Measurements from ENCODE around the gene GABRR3.
"Not testable (repeated sequence)": the region's sequence is repeated elsewhere in the genome, so short reads cannot be mapped to it uniquely, and the experiment has no call there.

Gene GABRR3

DNA sequence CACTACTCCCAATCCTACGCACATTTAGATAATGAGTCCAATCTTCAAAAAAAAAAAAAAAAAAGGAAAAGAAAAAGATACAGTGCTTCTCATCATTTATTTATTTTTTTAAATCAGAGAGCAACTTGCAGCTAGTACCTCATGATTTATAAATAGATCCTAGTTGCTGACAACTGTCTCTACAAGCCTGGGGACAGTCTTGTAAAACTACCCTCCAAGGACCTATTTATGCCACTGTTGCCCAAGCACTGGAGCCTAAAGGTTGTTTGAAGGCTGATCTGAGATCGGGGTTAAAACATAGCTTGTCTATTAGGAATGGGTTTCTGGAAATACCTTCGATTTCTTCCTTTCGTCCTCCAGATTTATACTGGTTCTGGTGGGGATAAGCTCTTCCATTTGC, 14.7 kb downstream of the GABRR3 start:
- no peak overlapping the region for H3K27ac Mint-ChIP-seq
- H3K36me3 Mint-ChIP-seq (ENCODE audit: low read depth) = no peaks in the 10 kb centered on the region
- TF ChIP-seq, protein P1, sequence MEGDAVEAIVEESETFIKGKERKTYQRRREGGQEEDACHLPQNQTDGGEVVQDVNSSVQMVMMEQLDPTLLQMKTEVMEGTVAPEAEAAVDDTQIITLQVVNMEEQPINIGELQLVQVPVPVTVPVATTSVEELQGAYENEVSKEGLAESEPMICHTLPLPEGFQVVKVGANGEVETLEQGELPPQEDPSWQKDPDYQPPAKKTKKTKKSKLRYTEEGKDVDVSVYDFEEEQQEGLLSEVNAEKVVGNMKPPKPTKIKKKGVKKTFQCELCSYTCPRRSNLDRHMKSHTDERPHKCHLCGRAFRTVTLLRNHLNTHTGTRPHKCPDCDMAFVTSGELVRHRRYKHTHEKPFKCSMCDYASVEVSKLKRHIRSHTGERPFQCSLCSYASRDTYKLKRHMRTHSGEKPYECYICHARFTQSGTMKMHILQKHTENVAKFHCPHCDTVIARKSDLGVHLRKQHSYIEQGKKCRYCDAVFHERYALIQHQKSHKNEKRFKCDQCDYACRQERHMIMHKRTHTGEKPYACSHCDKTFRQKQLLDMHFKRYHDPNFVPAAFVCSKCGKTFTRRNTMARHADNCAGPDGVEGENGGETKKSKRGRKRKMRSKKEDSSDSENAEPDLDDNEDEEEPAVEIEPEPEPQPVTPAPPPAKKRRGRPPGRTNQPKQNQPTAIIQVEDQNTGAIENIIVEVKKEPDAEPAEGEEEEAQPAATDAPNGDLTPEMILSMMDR (IDR thresholded peaks at IDR 0.05) = no peak
- peaks cover 15% of the 10 kb centered on the region for H3K4me1 Mint-ChIP-seq
- no peaks in the 10 kb centered on the region for H3K9me3 Mint-ChIP-seq
- no peak for DNase-seq
- peaks cover 13% of the 10 kb centered on the region for H3K27me3 Mint-ChIP-seq (ENCODE audit: low read depth, poor library complexity)
- H3K4me3 Mint-ChIP-seq = no peak overlapping the region

DNA sequence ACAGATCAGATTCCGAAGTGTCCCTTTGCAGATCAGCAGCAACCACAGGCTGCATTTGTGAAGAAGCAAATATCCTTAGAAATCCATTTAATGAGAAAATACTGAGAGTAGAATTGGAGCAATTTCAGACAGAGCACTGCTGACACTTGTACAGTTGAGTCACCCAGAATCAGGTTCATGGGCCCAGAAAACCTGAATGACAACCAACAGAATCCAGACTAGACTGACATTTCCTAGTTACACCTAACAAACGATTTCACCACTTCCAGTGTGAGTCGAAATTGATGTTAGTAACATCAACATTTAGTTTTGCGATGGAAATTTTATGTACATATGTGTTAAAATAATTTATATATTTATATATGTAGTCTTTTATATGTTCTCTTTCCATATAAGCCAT, 16.8 kb downstream of the GABRR3 start:
- Mint-ChIP-seq H3K27me3 (ENCODE audit: low read depth, poor library complexity) (peaks cover 3% of the 10 kb centered on the region), H3K4me3 (no peak overlapping the region), H3K36me3 (ENCODE audit: low read depth) (no peaks in the 10 kb centered on the region), H3K9me3 (no peaks in the 10 kb centered on the region), H3K27ac (no peak overlapping the region), H3K4me1 (peaks cover 22% of the 10 kb centered on the region)
- no peak for DNase-seq
- TF ChIP-seq, protein P1 (IDR thresholded peaks at IDR 0.05) = no peak

DNA sequence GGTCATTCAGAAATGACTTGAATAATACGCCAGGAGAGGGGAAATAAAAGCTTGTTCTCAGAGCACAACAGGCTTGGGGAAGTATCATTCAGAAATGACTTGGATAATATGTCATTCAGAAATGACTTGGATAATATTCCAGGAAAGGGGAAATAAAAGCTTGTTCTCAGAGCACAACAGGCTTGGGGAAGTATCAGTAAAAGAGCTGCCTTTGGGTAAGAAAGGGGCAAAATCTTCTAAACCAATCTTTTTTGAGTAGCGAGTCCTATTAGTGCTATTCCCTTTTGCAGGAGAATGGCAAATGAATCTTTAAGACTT, 20.9 kb downstream of the GABRR3 start:
- Mint-ChIP-seq H3K4me3 (no peak overlapping the region), H3K27ac (no peak overlapping the region), H3K36me3 (ENCODE audit: low read depth) (no peaks in the 10 kb centered on the region), H3K9me3 (peaks cover 16% of the 10 kb centered on the region), H3K4me1 (peaks cover 14% of the 10 kb centered on the region), H3K27me3 (ENCODE audit: low read depth, poor library complexity) (no peaks in the 10 kb centered on the region)
- TF ChIP-seq, protein P1 (IDR thresholded peaks at IDR 0.05) = no peak
- DNase-seq = no peak

DNA sequence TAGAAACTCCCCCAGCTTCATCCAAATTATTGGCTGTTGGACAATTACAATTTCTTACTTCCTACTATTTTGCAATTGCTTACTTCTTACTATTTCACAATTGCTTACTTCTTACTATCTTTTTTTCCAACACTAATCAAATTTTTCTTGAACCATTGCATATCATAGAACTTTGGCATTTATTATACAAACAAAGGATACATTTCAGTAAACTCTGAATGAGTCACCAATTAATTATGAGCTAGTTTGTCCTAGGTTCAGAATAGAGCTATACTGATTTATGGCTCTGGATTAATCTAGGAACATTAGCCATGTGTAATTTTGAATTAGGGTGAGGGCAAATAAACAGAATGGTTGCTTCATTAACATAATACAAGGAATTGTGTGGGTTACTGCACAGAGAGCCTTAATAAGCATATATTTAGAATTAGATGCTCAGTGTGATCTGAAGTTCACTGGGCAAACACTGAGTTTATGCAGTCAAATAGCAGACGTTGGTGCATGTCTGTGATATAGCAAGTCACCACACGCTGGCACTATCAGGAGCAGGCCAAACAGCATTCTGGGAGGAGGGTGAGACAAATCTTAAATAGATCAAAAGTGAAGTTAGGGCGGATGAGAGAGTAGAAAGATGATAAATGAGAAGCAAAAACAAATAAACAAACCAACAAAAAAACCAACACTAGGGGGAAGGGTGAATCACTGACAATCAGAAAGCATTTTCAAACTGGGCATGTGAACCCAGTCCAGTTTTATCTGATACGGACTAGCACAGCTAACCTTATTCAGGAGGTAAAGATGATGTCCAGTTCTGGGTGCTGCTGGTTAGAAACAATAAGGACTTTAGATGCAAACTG, 21.5 kb downstream of the GABRR3 start:
- no peak overlapping the region for H3K27ac Mint-ChIP-seq
- no peak overlapping the region for H3K4me3 Mint-ChIP-seq
- H3K4me1 Mint-ChIP-seq = peaks cover 14% of the 10 kb centered on the region
- no peak for DNase-seq
- no peaks in the 10 kb centered on the region for H3K36me3 Mint-ChIP-seq (ENCODE audit: low read depth)
- TF ChIP-seq, protein P1 (IDR thresholded peaks at IDR 0.05) = no peak
- H3K9me3 Mint-ChIP-seq = peaks cover 16% of the 10 kb centered on the region
- H3K27me3 Mint-ChIP-seq (ENCODE audit: low read depth, poor library complexity) = peaks cover 5% of the 10 kb centered on the region

DNA sequence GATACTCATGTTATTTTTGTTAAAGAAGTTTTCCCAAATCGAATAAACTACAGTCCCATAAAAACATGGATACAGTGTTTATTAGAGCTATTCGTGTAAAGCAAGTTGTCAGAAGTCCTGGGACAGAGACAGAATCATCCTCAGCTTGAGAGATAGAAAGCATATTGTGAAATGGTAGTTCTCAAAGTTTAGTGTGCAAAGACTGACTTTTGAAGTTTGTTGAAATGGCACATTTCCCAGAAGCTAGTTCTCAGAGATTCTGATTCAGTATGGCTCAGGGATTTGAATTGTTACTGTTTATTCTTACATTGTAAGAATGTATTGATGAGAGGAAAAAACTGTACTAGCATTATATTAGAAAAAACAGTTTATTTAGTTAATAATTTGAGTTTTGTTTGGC, 22.1 kb downstream of the GABRR3 start:
- TF ChIP-seq, protein P1 (IDR thresholded peaks at IDR 0.05) = no peak
- Mint-ChIP-seq H3K4me1 (peaks cover 14% of the 10 kb centered on the region), H3K27me3 (ENCODE audit: low read depth, poor library complexity) (peaks cover 5% of the 10 kb centered on the region), H3K36me3 (ENCODE audit: low read depth) (no peaks in the 10 kb centered on the region), H3K9me3 (peaks cover 16% of the 10 kb centered on the region), H3K27ac (no peak overlapping the region), H3K4me3 (no peak overlapping the region)
- DNase-seq = no peak

DNA sequence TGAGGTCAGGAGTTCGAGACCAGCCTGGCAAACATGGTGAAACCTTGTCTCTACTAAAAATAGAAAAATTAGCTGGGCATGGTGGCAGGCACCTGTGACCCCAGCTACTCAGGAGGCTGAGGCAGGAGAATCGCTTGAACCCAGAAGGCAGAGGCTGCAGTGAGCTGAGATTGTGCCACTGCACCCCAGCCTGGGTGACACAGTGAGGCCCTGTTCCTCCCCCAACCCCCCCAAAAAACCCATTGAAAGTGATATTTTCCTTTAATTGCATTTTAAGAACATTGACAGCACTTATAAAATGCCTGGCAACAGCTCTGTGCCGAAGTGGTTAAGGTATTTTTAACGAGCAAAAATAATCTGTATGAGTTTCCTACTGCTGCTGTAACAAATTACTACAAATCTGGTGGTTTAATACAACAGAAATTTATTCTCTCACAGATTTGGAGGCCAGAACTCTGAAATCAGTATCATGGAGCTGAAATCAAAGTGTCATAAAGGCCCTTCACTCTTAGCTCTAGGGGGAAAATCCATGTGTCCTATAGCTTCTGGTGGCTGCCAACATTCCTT, 24.1 kb downstream of the GABRR3 start:
- not testable (repeated sequence) for H3K36me3 Mint-ChIP-seq (ENCODE audit: low read depth); H3K27ac Mint-ChIP-seq; DNase-seq; H3K4me3 Mint-ChIP-seq
- H3K9me3 Mint-ChIP-seq = peaks cover 16% of the 10 kb centered on the region
- peaks cover 14% of the 10 kb centered on the region for H3K27me3 Mint-ChIP-seq (ENCODE audit: low read depth, poor library complexity)
- H3K4me1 Mint-ChIP-seq = peaks cover 14% of the 10 kb centered on the region

Measured in nephron progenitor cell (in vitro differentiated cells).